K562 (cell line): ENCODE results near the gene LRRC8A. TPM values are rescaled to one million over a fixed set of nuclear protein-coding genes. Genes with fewer than 3 reads are reported as not detected.

Experiments
- CBX8 ChIP-seq: fragments of 200-600 bp; sonication (generic); IDR thresholded peaks from 2 replicates; pipeline ENCODE4 v1.6.1; 2012; ENCODE audit warnings: borderline replicate concordance, mixed run types, low read depth, mild to moderate bottlenecking, moderate library complexity, mixed read lengths, low read length, control low read depth, inconsistent platforms; ENCODE audit not compliant: poor library complexity, severe bottlenecking; ENCODE audit errors: extremely low read depth
- CREB1 ChIP-seq, 2 experiments: sonication (generic) in 1 of 2; formaldehyde crosslinking in 1 of 2; IDR thresholded peaks; 2 replicates each; pipeline versions ENCODE4 v1.6.1 to v1.8.0; 2012 to 2022; ENCODE audit warnings: inconsistent platforms in 1 of 2, mild to moderate bottlenecking in 1 of 2, missing genetic modification reagents in 1 of 2, moderate library complexity in 1 of 2
- EHMT2 ChIP-seq: fragments of 450-650 bp; IDR thresholded peaks from 2 replicates; pipeline ENCODE4 v1.6.1; 2018; ENCODE audit warnings: antibody characterized with exemption
- ETV1 ChIP-seq: fragments of 450-650 bp; conservative IDR thresholded peaks from 2 replicates; pipeline ENCODE4 v1.6.1; 2016; ENCODE audit warnings: missing genetic modification characterization, control low read depth, low read depth, missing compliant biosample characterization
- HMG20A ChIP-seq: fragments of 450-650 bp; formaldehyde crosslinking; conservative IDR thresholded peaks from 2 replicates; pipeline ENCODE4 v1.4.0; 2020; ENCODE audit warnings: mild to moderate bottlenecking, mixed read lengths
- ILF3 ChIP-seq: fragments of 450-650 bp; IDR thresholded peaks from 2 replicates; pipeline ENCODE4 v1.6.1; 2018; ENCODE audit warnings: antibody characterized with exemption, mild to moderate bottlenecking, moderate library complexity, borderline replicate concordance
- NCOA6 ChIP-seq: fragments of 450-650 bp; IDR thresholded peaks from 2 replicates; pipeline ENCODE4 v1.6.1; 2017; ENCODE audit warnings: mild to moderate bottlenecking
- NCOR1 ChIP-seq: fragments of 450-650 bp; IDR thresholded peaks from 2 replicates; pipeline ENCODE4 v1.6.1; 2016; ENCODE audit warnings: mild to moderate bottlenecking, moderate library complexity
- ZFP1 ChIP-seq: fragments of 450-650 bp; formaldehyde crosslinking; IDR thresholded peaks from 2 replicates; pipeline ENCODE4 v1.4.0; 2020; ENCODE audit warnings: mild to moderate bottlenecking, mixed read lengths
- ZNF133 ChIP-seq: fragments of 250-450 bp; sonication (Bioruptor Pico); IDR thresholded peaks from 2 replicates; pipeline ENCODE4 v1.4.0; 2020; ENCODE audit warnings: mild to moderate bottlenecking
- ZNF217 ChIP-seq: sonication (generic); formaldehyde crosslinking; IDR thresholded peaks from 2 replicates; pipeline ENCODE4 v1.8.0; 2022; ENCODE audit warnings: mild to moderate bottlenecking, missing genetic modification reagents
- polyA plus RNA-seq, 8 experiments: library from polyadenylated mRNA; depleted of rRNA in 4 of 8; stranded (reverse) in 5 of 8; unstranded in 3 of 8; fragments of >200 nt; fragmentation: Nextera tagmentation in 2 of 8; fragmentation: Illumina TruSeq in 1 of 8; extraction: Ambion mirVana in 2 of 8; extraction: Trizol in 1 of 8; gene quantifications; 2 replicates each; pipeline versions ENCODE4 v1.2.1 to v1.2.3, GENCODE V29; 2011 to 2014; ENCODE audit warnings: inconsistent platforms in 1 of 8, missing spikeins in 1 of 8
- total RNA-seq, 7 experiments: library from RNA; depleted of rRNA in 6 of 7; stranded (reverse); fragments of >200 nt in 6 of 7; fragmentation: Illumina TruSeq in 2 of 7; extraction: Trizol in 2 of 7; gene quantifications; 2 replicates each; pipeline versions ENCODE4 v1.2.1 to v1.2.3, GENCODE V29; 2011 to 2021; ENCODE audit warnings: low replicate concordance in 1 of 7
- TF ChIP-seq, protein P1 (sequence below): fragments of 450-650 bp; IDR thresholded peaks from 2 replicates; pipeline ENCODE4 v1.6.1; 2016; ENCODE audit warnings: mild to moderate bottlenecking, moderate library complexity
- TF ChIP-seq, protein P2 (sequence below): sonication (generic); formaldehyde crosslinking; IDR thresholded peaks from 2 replicates; pipeline ENCODE4 v1.8.0; 2022; ENCODE audit warnings: missing genetic modification reagents, mild to moderate bottlenecking, borderline replicate concordance

The LRRC8A gene
- total and polyA plus RNA-seq, 9 of the 15 experiments (the other 6 are each of a cell fraction or from before 2014, with no cell fraction given) = 2.9 to 24.7 (median 8.9) TPM

DNA sequence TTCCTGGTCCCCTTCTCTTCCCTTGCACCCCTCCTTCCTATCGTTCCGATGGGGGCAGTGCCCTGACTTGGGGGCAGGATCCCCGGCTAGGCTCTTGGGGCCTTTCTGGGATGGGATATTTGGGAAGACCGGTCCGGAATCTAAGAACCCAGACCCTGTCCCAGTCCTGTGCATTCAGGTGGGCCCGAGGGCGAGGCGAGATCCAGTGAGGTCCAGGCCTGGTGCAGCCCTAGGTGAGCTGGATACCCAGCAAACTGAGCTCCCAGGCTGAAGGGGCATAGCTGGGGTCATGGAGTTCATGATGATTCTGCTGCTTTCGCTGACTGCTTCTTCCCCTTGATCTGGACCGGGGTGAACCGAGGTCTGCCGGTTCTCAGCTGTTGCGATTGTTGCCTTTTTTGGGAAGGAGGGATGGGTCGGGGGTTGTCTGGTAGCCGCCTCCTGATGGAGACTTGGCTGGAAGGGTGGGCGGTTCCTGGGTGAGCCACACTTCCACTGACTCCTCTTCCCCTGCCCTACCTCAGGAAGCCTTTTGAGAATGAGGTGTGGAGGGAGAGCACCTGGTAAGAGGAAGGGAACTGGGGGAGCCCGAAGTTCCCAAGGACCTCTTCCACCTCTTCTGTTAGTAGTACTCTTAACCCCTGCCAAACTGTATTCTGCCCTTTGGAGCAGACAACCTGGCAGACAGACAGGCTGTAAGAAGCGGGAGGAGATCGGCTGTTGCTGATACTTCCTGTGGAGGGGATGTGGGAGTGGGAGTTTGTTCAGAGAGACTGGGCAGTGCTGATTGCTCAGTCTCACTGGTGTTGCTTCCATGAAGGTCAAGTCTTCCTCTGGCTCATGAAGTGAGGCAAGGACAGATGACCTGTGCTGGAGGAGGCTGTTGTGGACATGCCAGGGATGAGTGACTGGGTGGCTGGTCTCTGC lies 1.0 kb downstream of the LRRC8A start (continued):
- TF ChIP-seq, protein P1, sequence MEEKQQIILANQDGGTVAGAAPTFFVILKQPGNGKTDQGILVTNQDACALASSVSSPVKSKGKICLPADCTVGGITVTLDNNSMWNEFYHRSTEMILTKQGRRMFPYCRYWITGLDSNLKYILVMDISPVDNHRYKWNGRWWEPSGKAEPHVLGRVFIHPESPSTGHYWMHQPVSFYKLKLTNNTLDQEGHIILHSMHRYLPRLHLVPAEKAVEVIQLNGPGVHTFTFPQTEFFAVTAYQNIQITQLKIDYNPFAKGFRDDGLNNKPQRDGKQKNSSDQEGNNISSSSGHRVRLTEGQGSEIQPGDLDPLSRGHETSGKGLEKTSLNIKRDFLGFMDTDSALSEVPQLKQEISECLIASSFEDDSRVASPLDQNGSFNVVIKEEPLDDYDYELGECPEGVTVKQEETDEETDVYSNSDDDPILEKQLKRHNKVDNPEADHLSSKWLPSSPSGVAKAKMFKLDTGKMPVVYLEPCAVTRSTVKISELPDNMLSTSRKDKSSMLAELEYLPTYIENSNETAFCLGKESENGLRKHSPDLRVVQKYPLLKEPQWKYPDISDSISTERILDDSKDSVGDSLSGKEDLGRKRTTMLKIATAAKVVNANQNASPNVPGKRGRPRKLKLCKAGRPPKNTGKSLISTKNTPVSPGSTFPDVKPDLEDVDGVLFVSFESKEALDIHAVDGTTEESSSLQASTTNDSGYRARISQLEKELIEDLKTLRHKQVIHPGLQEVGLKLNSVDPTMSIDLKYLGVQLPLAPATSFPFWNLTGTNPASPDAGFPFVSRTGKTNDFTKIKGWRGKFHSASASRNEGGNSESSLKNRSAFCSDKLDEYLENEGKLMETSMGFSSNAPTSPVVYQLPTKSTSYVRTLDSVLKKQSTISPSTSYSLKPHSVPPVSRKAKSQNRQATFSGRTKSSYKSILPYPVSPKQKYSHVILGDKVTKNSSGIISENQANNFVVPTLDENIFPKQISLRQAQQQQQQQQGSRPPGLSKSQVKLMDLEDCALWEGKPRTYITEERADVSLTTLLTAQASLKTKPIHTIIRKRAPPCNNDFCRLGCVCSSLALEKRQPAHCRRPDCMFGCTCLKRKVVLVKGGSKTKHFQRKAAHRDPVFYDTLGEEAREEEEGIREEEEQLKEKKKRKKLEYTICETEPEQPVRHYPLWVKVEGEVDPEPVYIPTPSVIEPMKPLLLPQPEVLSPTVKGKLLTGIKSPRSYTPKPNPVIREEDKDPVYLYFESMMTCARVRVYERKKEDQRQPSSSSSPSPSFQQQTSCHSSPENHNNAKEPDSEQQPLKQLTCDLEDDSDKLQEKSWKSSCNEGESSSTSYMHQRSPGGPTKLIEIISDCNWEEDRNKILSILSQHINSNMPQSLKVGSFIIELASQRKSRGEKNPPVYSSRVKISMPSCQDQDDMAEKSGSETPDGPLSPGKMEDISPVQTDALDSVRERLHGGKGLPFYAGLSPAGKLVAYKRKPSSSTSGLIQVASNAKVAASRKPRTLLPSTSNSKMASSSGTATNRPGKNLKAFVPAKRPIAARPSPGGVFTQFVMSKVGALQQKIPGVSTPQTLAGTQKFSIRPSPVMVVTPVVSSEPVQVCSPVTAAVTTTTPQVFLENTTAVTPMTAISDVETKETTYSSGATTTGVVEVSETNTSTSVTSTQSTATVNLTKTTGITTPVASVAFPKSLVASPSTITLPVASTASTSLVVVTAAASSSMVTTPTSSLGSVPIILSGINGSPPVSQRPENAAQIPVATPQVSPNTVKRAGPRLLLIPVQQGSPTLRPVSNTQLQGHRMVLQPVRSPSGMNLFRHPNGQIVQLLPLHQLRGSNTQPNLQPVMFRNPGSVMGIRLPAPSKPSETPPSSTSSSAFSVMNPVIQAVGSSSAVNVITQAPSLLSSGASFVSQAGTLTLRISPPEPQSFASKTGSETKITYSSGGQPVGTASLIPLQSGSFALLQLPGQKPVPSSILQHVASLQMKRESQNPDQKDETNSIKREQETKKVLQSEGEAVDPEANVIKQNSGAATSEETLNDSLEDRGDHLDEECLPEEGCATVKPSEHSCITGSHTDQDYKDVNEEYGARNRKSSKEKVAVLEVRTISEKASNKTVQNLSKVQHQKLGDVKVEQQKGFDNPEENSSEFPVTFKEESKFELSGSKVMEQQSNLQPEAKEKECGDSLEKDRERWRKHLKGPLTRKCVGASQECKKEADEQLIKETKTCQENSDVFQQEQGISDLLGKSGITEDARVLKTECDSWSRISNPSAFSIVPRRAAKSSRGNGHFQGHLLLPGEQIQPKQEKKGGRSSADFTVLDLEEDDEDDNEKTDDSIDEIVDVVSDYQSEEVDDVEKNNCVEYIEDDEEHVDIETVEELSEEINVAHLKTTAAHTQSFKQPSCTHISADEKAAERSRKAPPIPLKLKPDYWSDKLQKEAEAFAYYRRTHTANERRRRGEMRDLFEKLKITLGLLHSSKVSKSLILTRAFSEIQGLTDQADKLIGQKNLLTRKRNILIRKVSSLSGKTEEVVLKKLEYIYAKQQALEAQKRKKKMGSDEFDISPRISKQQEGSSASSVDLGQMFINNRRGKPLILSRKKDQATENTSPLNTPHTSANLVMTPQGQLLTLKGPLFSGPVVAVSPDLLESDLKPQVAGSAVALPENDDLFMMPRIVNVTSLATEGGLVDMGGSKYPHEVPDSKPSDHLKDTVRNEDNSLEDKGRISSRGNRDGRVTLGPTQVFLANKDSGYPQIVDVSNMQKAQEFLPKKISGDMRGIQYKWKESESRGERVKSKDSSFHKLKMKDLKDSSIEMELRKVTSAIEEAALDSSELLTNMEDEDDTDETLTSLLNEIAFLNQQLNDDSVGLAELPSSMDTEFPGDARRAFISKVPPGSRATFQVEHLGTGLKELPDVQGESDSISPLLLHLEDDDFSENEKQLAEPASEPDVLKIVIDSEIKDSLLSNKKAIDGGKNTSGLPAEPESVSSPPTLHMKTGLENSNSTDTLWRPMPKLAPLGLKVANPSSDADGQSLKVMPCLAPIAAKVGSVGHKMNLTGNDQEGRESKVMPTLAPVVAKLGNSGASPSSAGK = no peak
- no peak for TF ChIP-seq ZNF217
- TF ChIP-seq ILF3 = no peak
- TF ChIP-seq NCOA6 = no peak
- TF ChIP-seq EHMT2 = no peak
- peak; percentile 31; the same call in 1 of the 2 replicates for TF ChIP-seq ETV1
- no peak for TF ChIP-seq ZFP1 (CRISPR knock-in tag)
- TF ChIP-seq HMG20A = no peak
- TF ChIP-seq CREB1 (IDR thresholded peaks at IDR 0.05) = no peak
- no peak for TF ChIP-seq CREB1 (CRISPR knock-in tag; IDR thresholded peaks at IDR 0.05)
- no peak for TF ChIP-seq CBX8
- TF ChIP-seq ZNF133 = no peak
- TF ChIP-seq, protein P2, sequence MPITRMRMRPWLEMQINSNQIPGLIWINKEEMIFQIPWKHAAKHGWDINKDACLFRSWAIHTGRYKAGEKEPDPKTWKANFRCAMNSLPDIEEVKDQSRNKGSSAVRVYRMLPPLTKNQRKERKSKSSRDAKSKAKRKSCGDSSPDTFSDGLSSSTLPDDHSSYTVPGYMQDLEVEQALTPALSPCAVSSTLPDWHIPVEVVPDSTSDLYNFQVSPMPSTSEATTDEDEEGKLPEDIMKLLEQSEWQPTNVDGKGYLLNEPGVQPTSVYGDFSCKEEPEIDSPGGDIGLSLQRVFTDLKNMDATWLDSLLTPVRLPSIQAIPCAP (CRISPR knock-in tag) = no peak
- TF ChIP-seq NCOR1 = peak; percentile 53; the same call in 1 of the 2 replicates
